Glomerular endothelial cell (primary cell): ENCODE measurements around the gene MACF1. TPM values are rescaled to one million over a fixed set of nuclear protein-coding genes. Genes with fewer than 3 reads are reported as not detected.
"Not testable (repeated sequence)": the region's sequence is repeated elsewhere in the genome, so short reads cannot be mapped to it uniquely, and the experiment has no call there.

ENCODE experiments used
- DNase-seq: peaks from one replicate; pipeline ENCODE4 v3.0.0-alpha.2; 2011; ENCODE audit warnings: low read depth, low spot score; ENCODE audit errors: extremely low read depth
- total RNA-seq: library from RNA; depleted of rRNA; stranded (reverse); fragments of >200 nt; gene quantifications from 2 replicates; pipeline ENCODE4 v1.2.3, GENCODE V29; 2015

MACF1 gene
- total RNA-seq, 1 donor from 2014 or later, result 612 TPM

GRCh38 chr1:39483276-39483675 is 278.8 kb downstream of the MACF1 start:
- no peak for DNase-seq

GRCh38 chr1:39484564-39484963 is 280.1 kb downstream of the MACF1 start:
- DNase-seq, result no peak

- no peak for DNase-seq
Measured at GRCh38 chr1:39485046-39485803, 280.7 kb downstream of the MACF1 start.

GRCh38 chr1:39488012-39488545 is 283.6 kb downstream of the MACF1 start:
- no peak for DNase-seq

- no peak for DNase-seq
Measured at GRCh38 chr1:39488793-39489566, 284.5 kb downstream of the MACF1 start.

GRCh38 chr1:39489567-39490239 is 285.2 kb downstream of the MACF1 start:
- DNase-seq, result no peak

- DNase-seq, result no peak
Measured at GRCh38 chr1:39490596-39491145, 286.2 kb downstream of the MACF1 start.

- no peak for DNase-seq
Measured at GRCh38 chr1:39491146-39491921, 286.8 kb downstream of the MACF1 start, which contains the start of gene BMP8A. Gene BMP8A, plus strand, starts transcription at chr1:39491636. Its CDS starts 356 bp downstream, at chr1:39491992.

- DNase-seq, result not testable (repeated sequence)
Measured at GRCh38 chr1:39492118-39493042, 287.9 kb downstream of the MACF1 start.

- not testable (repeated sequence) for DNase-seq
Measured at GRCh38 chr1:39493043-39493810, 288.7 kb downstream of the MACF1 start.

- DNase-seq, result no peak
Measured at GRCh38 chr1:39494671-39495410, 290.3 kb downstream of the MACF1 start.

GRCh38 chr1:39496520-39496919 is 292.0 kb downstream of the MACF1 start:
- not testable (repeated sequence) for DNase-seq

- no peak for DNase-seq
Measured at GRCh38 chr1:39497585-39497984, 293.1 kb downstream of the MACF1 start.

- not testable (repeated sequence) for DNase-seq
Measured at GRCh38 chr1:39498096-39498710, 293.7 kb downstream of the MACF1 start.

- DNase-seq, result not testable (repeated sequence)
Measured at GRCh38 chr1:39498821-39499220, 294.3 kb downstream of the MACF1 start.

GRCh38 chr1:39499668-39500067 is 295.2 kb downstream of the MACF1 start:
- DNase-seq, result no peak

GRCh38 chr1:39500862-39501389 is 296.4 kb downstream of the MACF1 start:
- no peak for DNase-seq
